GM12875 (cell line): ENCODE data around the gene IL1RL2.
A peak's percentile ranks its signal among the peaks of the same experiment; 100 is the strongest.

Source experiments
- H3K4me3 ChIP-seq: one replicate; pipeline ENCODE4 v1.5.1; 2011; ENCODE audit warnings: low read depth, low read length, control low read depth
- CTCF ChIP-seq: IDR thresholded peaks from 2 replicates; pipeline ENCODE4 v1.5.1; 2011; ENCODE audit warnings: low read depth, mild to moderate bottlenecking, control low read depth, inconsistent platforms, low read length, moderate library complexity, borderline replicate concordance; ENCODE audit not compliant: insufficient read depth

The IL1RL2 gene

GRCh38 chr2:102181919-102182635, 4.7 kb upstream of the IL1RL2 start:
- TF ChIP-seq CTCF: no peak

DNA sequence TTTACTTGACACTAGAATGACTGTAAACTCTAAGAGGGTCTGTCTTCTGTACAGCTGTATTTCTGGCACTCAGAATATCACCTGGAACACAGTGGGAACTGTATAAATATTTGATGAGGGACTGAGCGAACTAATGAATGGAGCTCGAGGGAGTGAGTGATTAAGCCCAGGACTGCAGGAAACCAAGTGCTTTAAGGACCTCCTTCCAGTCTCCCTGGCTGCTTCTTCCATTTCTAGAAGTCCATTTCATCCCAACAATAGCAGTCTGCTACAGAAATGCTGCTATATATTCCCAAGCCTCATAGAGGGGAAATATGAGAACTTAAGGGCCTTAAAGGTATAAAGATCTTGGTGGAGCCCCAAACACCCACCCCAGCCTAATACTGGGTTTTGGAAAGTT, 2.8 kb upstream of the IL1RL2 start:
- no peak for TF ChIP-seq CTCF
- no peak overlapping the region for H3K4me3 ChIP-seq

More at GRCh38 chr2:102181919-102182635, 4.7 kb upstream of the IL1RL2 start:
- H3K4me3 ChIP-seq: no peak overlapping the region

DNA sequence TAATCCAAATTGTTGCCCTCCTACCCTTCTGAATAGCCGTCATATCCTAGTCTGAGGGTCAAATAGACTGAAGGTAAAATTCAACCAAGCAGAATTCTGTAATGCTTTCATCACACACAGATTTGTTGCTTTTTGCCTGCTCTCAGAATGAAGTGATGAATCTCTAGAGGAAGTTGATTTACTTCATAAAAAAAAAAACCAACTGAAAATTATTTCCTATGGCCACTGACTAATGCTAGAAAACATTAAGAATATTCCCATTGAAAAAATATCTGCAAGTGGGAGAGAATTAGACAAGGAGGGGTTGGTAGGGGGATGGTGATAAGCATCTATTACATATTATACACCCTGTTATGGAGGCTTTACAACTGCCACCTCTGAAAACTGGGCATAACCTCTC, 2.3 kb upstream of the IL1RL2 start:
- no peak overlapping the region for H3K4me3 ChIP-seq
- no peak for TF ChIP-seq CTCF

- peak; percentile 15; the same call in 1 of the 2 replicates for TF ChIP-seq CTCF
- H3K4me3 ChIP-seq: no peak overlapping the region
These were observed 1.5 kb upstream of the IL1RL2 start for GRCh38 chr2:102185347-102185746.

GRCh38 chr2:102187496-102188150, 800 bp downstream of the IL1RL2 start:
- no peak for TF ChIP-seq CTCF
- H3K4me3 ChIP-seq: no peak overlapping the region

GRCh38 chr2:102190430-102191107, 3.7 kb downstream of the IL1RL2 start:
- TF ChIP-seq CTCF: no peak
- H3K4me3 ChIP-seq: no peak overlapping the region
